Measurements from ENCODE around the gene LMAN1. TPM values are rescaled to one million over a fixed set of nuclear protein-coding genes. Genes with fewer than 3 reads are reported as not detected.

The LMAN1 gene
- total RNA-seq, 1 donor from 2014 or later = 82.5 TPM

DNA sequence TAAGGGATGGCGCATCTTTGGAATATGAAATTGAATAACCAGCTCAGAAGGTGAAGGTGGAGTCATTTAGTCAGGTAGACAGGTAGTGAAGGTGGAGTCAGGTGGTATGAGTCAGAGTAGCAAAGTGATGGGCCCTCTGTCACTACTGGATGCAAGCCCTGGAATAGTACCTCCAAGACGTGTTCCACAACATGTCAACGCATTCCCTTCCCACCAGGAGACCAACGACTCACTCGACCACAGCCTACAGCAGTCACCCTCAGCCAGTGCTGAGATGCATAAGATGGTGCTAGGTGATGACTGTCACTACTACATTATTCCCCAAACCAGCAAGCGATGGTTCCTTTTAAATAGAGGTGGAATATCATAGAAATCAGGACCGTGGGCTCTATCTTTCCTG lies 47.4 kb downstream of the LMAN1 start:
- Mint-ChIP-seq H3K36me3 (no peaks in the 10 kb centered on the region), H3K4me3 (no peak overlapping the region), H3K9me3 (no peaks in the 10 kb centered on the region), H3K4me1 (ENCODE audit: unreplicated experiment) (no peaks in the 10 kb centered on the region), H3K27ac (no peak overlapping the region), H3K27me3 (peaks cover 43% of the 10 kb centered on the region)
- TF ChIP-seq, protein P1, sequence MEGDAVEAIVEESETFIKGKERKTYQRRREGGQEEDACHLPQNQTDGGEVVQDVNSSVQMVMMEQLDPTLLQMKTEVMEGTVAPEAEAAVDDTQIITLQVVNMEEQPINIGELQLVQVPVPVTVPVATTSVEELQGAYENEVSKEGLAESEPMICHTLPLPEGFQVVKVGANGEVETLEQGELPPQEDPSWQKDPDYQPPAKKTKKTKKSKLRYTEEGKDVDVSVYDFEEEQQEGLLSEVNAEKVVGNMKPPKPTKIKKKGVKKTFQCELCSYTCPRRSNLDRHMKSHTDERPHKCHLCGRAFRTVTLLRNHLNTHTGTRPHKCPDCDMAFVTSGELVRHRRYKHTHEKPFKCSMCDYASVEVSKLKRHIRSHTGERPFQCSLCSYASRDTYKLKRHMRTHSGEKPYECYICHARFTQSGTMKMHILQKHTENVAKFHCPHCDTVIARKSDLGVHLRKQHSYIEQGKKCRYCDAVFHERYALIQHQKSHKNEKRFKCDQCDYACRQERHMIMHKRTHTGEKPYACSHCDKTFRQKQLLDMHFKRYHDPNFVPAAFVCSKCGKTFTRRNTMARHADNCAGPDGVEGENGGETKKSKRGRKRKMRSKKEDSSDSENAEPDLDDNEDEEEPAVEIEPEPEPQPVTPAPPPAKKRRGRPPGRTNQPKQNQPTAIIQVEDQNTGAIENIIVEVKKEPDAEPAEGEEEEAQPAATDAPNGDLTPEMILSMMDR (conservative IDR thresholded peaks at IDR 0.05) = no peak
- DNase-seq (ENCODE audit: extremely low spot score, unreplicated experiment) = no peak

DNA sequence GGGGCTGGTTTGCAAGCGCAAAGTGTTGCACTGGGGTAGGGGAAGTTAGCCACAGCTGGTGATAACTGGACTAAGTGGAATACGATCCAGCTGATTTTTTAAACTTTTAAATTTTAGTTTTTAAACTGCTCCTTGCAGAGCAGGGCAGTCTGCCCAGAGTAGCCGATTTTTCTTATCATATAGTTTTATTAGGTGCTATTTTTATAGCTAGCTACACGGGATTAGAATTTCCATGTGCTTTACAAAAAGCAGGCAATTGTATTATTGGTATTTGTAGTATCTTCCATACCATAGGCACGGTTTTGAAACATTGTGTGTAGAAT lies 50.2 kb downstream of the LMAN1 start:
- TF ChIP-seq, protein P1 (conservative IDR thresholded peaks at IDR 0.05) = no peak
- Mint-ChIP-seq H3K27ac (no peak overlapping the region), H3K4me1 (ENCODE audit: unreplicated experiment) (no peaks in the 10 kb centered on the region), H3K27me3 (peaks cover 64% of the 10 kb centered on the region), H3K9me3 (no peaks in the 10 kb centered on the region), H3K36me3 (no peaks in the 10 kb centered on the region), H3K4me3 (peak overlapping the region; percentile 66)
- no peak for DNase-seq (ENCODE audit: extremely low spot score, unreplicated experiment)

DNA sequence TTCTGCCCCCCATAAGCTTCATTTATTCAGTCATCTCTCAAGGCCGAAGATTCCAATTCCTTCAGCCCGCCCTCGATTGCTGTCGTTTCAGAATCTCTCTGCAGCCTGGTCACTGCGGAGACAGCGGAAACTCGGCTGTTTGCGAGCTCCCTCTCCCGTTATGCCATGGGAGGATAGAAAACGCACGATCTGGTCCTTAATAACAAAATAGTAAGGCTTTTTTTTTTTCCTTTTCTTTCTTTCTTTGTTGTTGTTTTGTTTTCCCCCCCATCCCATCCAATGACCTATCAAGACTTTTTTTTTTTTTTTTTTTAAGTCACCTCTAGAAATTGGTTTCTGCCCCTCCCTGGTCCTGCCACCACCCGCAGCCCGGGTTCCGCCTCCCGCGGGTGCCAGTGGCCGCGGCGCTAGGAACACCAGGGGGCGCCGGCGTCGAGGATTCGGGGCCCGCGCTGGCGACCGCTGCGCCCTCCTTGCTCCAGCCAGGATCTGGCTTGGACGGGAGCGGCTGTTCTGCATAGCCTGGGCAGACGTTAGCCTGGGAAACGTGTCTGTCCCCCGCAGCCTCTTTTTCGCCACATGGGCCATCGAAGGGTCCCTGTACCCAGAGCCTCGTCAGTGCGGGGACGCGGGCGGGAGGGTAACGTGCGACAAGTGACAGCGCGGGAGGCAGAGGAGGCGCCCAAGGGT lies 50.7 kb downstream of the LMAN1 start:
- Mint-ChIP-seq H3K4me3 (peak overlapping the region; percentile 66), H3K9me3 (no peaks in the 10 kb centered on the region), H3K27me3 (peaks cover 66% of the 10 kb centered on the region), H3K36me3 (no peaks in the 10 kb centered on the region), H3K27ac (no peak overlapping the region), H3K4me1 (ENCODE audit: unreplicated experiment) (no peaks in the 10 kb centered on the region)
- peak; percentile 88 for DNase-seq (ENCODE audit: extremely low spot score, unreplicated experiment)
- TF ChIP-seq, protein P1 (conservative IDR thresholded peaks at IDR 0.05) = peak; percentile 94

DNA sequence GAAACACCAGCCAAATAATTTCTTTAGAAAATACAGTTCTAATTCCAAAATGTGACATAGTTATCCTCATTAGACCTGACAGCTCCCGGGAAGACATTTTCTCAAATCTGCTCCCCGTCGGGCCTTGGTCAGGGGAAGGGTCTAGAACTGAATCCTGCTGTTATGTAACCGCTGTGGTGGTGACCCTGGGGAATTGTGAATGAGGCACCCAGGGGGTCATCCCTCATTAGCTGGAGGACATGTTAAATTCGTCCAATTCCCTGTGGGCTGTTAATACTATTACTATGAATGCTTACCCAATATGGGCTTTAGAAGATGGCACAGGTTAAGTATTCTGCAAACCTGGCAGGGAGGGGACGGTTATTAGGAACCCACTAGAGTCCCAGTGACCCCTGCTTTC lies 52.4 kb downstream of the LMAN1 start:
- TF ChIP-seq, protein P1 (conservative IDR thresholded peaks at IDR 0.05) = no peak
- no peaks in the 10 kb centered on the region for H3K4me1 Mint-ChIP-seq (ENCODE audit: unreplicated experiment)
- no peak overlapping the region for H3K27ac Mint-ChIP-seq
- no peak overlapping the region for H3K4me3 Mint-ChIP-seq
- no peaks in the 10 kb centered on the region for H3K36me3 Mint-ChIP-seq
- DNase-seq (ENCODE audit: extremely low spot score, unreplicated experiment) = no peak
- no peaks in the 10 kb centered on the region for H3K9me3 Mint-ChIP-seq
- peaks cover 73% of the 10 kb centered on the region for H3K27me3 Mint-ChIP-seq

DNA sequence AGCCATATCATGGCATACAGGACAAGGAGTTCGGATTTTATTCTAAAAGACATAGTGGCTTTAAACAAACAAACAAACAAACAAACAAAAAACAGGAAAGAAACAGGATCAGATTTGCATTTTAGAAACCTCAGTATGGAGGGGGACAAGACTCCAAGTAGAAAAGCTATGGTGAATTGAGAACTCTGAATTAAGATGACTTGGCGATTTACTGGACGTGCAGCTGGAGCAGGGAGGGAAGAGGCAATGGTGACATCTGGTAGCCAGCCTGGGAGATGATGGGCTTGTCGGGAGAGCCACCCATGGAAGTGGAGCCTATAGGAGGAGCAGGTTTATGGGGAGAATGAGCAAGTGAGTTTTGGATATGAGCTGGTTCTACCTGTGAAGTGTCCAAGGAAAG lies 53.8 kb downstream of the LMAN1 start:
- no peak for DNase-seq (ENCODE audit: extremely low spot score, unreplicated experiment)
- no peaks in the 10 kb centered on the region for H3K36me3 Mint-ChIP-seq
- no peaks in the 10 kb centered on the region for H3K4me1 Mint-ChIP-seq (ENCODE audit: unreplicated experiment)
- TF ChIP-seq, protein P1 (conservative IDR thresholded peaks at IDR 0.05) = no peak
- peaks cover 62% of the 10 kb centered on the region for H3K27me3 Mint-ChIP-seq
- no peaks in the 10 kb centered on the region for H3K9me3 Mint-ChIP-seq
- no peak overlapping the region for H3K4me3 Mint-ChIP-seq
- H3K27ac Mint-ChIP-seq = no peak overlapping the region
